SH-SY5Y (cell line): ENCODE data around the gene SLC9A9.

Source experiments
- GATA2 ChIP-seq: IDR thresholded peaks from 2 replicates; pipeline ENCODE4 v1.6.1; 2011; ENCODE audit warnings: mild to moderate bottlenecking, low read depth, low read length
- GATA3 ChIP-seq: IDR thresholded peaks from 2 replicates; pipeline ENCODE4 v1.6.1; 2011; ENCODE audit warnings: low read depth, mild to moderate bottlenecking, low read length, moderate library complexity

DNA sequence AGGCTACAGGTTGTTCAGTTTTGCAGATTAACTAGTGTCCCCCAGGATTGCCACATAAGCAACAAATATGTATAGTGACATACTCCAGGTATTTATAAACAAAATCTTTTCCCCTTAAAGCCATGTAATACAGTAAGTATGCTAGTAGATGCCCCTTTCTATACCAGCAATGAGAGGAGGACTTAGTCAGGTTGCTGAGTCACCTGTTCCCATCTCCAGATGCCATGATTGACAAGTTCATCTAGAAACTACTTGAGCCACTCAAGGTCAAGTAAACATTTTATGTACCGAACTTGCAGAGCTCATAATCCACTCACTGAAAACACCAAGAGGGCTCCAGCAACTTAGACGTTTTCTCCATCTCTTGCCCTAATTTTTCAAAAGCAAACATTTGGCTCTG is 18.2 kb downstream of the SLC9A9 start:
- TF ChIP-seq GATA3: no peak
- TF ChIP-seq GATA2: no peak
